Myocyte (in vitro differentiated cells): ENCODE measurements around the gene ANKRD40CL. TPM values are rescaled to one million over a fixed set of nuclear protein-coding genes. Genes with fewer than 3 reads are reported as not detected.

Experiments used
- DNase-seq: peaks from one replicate; pipeline ENCODE4 v3.0.0-alpha.2; 2012; ENCODE audit warnings: low read depth
- microRNA-seq: library from miRNA; unstranded; fragments of <30 nt; microRNA quantifications from one replicate; pipeline ENCODE4, GENCODE V29; 2016
- total RNA-seq: library from RNA; depleted of rRNA; stranded (reverse); fragments of >200 nt; gene quantifications from 2 replicates; pipeline ENCODE4 v1.2.3, GENCODE V29; 2014

ANKRD40CL gene
- total RNA-seq, 1 donor from 2014 or later, result not detected

- peak; percentile 96 for DNase-seq
These were observed 48.0 kb downstream of the ANKRD40CL start, which contains the start of gene LUC7L3 for GRCh38 chr17:50719144-50719923. Gene LUC7L3 (plus strand): TSS chr17:50719603. CDS start chr17:50719733, 130 bp downstream.

- DNase-seq, result no peak
These were observed 51.8 kb downstream of the ANKRD40CL start for GRCh38 chr17:50715471-50715870.

- no peak for DNase-seq
These were observed 54.7 kb downstream of the ANKRD40CL start for GRCh38 chr17:50712641-50713040.

Small RNA genes lying within 50 kb of the gene (microRNA-seq; reads per million reads assigned to microRNA genes)
- not detected for gene MIR8059

Other genes with a start within 250 kb of the ANKRD40CL start
- gene EPN3, start 234.8 kb downstream of the ANKRD40CL start, total RNA-seq, result not detected in 2 replicates
- 45.9 and 50.3 TPM in 2 replicates for gene SPATA20, start 220.3 kb downstream of the ANKRD40CL start, total RNA-seq
- 0.03 and 0.10 TPM in 2 replicates for gene CACNA1G, start 206.8 kb downstream of the ANKRD40CL start, total RNA-seq
- 1.6 and 2.0 TPM in 2 replicates for gene ABCC3, start 132.6 kb downstream of the ANKRD40CL start, total RNA-seq
- gene ANKRD40, start 59.6 kb downstream of the ANKRD40CL start, total RNA-seq, result 40.3 and 48.0 TPM in 2 replicates
- gene LUC7L3, start 47.9 kb downstream of the ANKRD40CL start, total RNA-seq, result 65.1 and 70.5 TPM in 2 replicates
- 0.26 and 0.43 TPM in 2 replicates for gene WFIKKN2, start 68.1 kb upstream of the ANKRD40CL start, total RNA-seq
- 23.9 and 26.3 TPM in 2 replicates for gene TOB1, start 98.8 kb upstream of the ANKRD40CL start, total RNA-seq